Omental fat pad (tissue), 4 donors: Measurements from ENCODE around the gene ZNF304. TPM values are rescaled to one million over a fixed set of nuclear protein-coding genes. Genes with fewer than 3 reads are reported as not detected.

Source experiments
- ATAC-seq: fragments of 150-250 bp; one replicate; pipeline ENCODE4 v1.9.1; 2016; ENCODE audit warnings: mild to moderate bottlenecking, moderate library complexity; ENCODE audit not compliant: low FRiP score
- DNase-seq: peaks from one replicate; pipeline ENCODE4 v3.0.0-alpha.2; 2019; ENCODE audit warnings: low spot score
- total RNA-seq, 4 donors: library from RNA; depleted of rRNA; stranded (reverse); fragments of >200 nt; gene quantifications; one replicate each; pipeline ENCODE4 v1.1.0, GENCODE V29; 2016
- TF ChIP-seq, protein P1 (sequence below), 3 donors: fragments of 450-650 bp; IDR thresholded peaks; one replicate each; pipeline ENCODE4 v1.5.1; 2016 to 2017; ENCODE audit warnings: antibody characterized with exemption in 3 of 3, mild to moderate bottlenecking in 3 of 3, moderate library complexity in 2 of 3

The ZNF304 gene
- 10 to 100 TPM in 1 of 4 donors, 1 to 10 TPM in 3; 4.6 to 11.0 (median 7.3) TPM for total RNA-seq

DNA sequence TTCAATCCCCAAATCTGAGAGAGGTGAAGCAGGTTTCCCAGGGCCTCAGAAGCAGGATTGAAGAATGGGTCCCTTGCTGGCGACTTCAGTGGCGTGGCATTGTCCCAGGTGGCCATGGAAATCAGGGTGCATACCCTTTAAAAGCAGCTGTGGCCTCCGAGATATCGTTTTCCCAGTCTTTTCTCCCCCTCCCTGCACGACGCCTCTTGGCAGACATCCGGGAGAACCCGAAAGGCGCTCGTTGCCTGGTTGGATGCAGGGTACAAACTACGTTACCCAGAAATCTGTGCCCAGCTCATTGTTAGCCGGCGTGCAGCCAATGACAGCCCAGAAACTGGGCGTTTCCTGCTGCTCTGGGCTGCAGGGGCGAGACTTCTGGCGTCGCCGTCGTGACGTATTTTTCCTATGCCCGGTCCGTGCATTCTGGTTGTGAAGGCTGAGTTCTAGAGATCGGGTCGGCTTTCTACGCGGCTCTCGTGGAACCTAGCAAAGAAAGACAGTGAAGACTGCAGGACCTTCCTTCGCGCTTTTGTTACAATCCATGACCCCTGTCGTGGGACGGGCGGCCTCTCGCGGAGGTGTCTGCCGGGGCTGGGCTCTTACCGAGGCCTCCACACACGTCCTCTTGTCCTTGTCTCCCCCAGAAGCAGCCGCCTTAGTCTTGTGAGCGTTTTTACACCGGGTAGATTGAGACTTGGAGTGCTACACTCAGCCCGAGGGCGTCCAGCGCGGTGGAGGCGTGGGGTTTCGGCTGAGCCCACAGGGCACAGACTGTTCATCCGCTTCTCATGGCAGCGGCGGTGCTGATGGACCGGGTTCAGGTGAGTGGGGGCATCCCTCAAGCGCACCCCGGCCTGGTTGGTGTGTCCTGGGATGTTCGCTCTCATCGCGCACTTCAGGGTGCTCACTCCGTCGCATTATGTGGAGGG lies at the start of gene ZNF304:
TSS of gene ZNF304 (plus strand) at position 395 of the 929 bp plus-strand sequence. CDS start at position 789, 394 bp downstream.
- ATAC-seq (peak; percentile 99), DNase-seq (peak; percentile 72)
- TF ChIP-seq, protein P1, sequence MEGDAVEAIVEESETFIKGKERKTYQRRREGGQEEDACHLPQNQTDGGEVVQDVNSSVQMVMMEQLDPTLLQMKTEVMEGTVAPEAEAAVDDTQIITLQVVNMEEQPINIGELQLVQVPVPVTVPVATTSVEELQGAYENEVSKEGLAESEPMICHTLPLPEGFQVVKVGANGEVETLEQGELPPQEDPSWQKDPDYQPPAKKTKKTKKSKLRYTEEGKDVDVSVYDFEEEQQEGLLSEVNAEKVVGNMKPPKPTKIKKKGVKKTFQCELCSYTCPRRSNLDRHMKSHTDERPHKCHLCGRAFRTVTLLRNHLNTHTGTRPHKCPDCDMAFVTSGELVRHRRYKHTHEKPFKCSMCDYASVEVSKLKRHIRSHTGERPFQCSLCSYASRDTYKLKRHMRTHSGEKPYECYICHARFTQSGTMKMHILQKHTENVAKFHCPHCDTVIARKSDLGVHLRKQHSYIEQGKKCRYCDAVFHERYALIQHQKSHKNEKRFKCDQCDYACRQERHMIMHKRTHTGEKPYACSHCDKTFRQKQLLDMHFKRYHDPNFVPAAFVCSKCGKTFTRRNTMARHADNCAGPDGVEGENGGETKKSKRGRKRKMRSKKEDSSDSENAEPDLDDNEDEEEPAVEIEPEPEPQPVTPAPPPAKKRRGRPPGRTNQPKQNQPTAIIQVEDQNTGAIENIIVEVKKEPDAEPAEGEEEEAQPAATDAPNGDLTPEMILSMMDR (IDR thresholded peaks at IDR 0.05) = no peak

DNA sequence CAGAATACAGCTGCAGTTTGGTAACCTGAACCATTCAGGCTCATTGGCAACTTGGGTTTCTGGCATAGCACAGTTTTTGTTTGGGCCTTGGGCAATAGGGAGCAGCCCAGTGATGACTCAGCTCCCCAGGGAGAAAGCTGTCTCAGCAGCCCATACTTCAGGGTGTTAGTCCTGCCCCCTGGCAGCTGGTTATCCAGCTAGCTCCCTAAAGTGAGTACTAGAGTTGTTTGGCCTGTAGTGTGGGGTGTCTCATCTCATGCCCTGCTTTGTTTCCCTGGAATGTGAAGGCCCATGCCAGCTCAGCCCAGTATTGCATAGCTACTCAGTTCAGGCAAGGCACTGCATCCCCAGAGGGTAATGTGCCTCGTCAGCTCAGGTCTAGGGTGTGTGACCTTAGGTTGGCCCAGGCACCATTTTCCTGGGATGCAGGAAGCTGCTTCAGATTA lies 49.0 kb upstream of the ZNF304 start:
- TF ChIP-seq, protein P1 (IDR thresholded peaks at IDR 0.05) = no peak
- DNase-seq = no peak
- ATAC-seq = peak; percentile 97

DNA sequence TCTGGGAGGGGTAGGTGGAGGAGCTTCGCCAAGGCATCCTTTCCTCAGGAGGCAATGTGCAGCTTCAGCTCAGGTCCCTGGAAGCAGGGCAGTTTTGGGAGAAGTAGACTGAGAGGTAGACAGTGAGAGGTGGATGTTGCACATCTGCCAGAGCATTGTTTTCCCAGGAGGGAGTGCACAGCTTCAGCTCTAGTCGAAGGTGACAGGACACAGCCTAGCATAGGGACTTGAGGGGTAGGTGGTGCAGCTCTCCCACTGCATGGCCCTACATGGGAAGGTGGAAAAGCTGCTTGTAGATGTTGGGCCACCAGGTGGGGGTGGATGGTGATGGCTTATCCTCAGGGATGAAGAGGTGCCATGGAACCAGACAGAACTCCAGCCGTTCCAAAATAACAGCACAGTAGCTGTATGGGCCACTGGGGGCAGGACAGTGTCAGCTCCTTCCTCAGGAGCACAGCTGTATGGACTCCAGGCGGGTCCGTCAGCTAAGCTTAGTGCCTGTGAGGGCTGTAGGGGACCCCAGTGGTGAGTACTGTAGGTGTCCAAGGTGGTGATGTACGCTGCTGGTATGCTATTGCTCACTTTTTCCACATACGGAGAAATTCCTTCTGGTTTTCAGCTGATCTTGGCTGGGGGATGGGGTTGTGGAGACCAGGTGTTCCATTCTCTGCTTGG lies 48.2 kb upstream of the ZNF304 start:
- TF ChIP-seq, protein P1 (IDR thresholded peaks at IDR 0.05) = no peak
- no peak for ATAC-seq
- DNase-seq = no peak

DNA sequence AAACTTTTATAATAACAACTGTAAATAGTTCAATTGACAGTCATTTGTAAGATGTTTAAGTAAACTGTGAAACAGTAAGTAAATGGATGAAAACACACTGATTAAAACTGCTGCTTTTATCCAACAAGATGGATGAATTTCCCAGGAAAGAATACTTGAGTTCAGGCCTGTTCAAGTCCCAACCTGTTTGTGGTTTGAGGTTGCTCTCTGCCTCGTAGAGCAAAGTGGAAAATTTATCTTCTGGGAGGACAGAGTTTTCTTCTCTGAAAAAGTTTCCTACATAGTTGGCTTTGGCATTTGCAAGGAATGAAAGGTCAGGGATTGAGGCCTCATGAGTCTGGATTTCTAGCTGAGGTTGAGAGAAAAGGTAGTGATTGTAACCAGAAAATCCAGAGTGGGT lies 46.0 kb upstream of the ZNF304 start:
- DNase-seq (no peak), ATAC-seq (no peak)
- TF ChIP-seq, protein P1 (IDR thresholded peaks at IDR 0.05) = no peak

DNA sequence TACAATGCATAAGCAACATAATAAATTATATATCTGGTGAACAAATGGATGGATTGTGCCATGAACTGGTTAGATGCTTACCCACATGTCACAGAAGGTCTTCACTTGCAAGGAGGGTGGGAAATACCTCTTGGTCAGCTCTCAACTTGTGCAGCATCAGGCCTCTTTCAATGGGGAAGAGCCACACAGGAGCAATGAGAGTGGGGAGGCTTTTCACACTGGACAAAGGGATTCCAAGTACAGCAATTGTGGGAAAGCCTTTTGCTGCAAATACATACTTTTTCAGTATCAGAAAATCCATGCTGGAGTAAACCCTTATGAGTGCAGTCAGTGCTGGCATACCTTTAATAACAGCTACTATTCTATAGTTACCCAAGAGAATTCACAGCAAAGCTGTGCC lies 42.6 kb upstream of the ZNF304 start:
- TF ChIP-seq, protein P1 (IDR thresholded peaks at IDR 0.05) = no peak
- ATAC-seq (no peak), DNase-seq (no peak)

DNA sequence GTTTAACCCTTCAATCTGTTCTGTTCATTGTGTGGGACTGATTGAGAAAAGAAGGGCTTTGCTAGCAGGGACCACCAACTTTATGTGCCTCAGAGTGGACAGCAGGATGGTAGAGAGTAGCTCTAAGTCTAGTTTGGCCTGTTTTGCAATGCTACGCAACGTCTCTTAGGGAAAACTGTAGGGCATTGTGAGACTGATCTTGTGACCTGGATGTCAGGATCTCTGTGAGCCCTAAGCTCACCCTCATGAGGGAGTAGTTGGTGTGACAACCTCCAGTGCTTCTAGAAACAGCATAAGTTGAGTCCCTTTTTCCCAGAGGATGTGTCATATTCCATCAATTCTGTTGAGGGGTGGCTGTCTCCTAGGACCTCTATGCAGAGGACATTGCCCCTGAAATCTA lies 40.3 kb upstream of the ZNF304 start:
- DNase-seq (no peak), ATAC-seq (no peak)
- TF ChIP-seq, protein P1 (IDR thresholded peaks at IDR 0.05) = no peak
